Measurements from ENCODE around the gene CCSER2.

- no peak for TF ChIP-seq CTCF (IDR thresholded peaks at IDR 0.05)
- TF ChIP-seq ZFX (IDR thresholded peaks at IDR 0.05; ENCODE audit: borderline replicate concordance) = no peak
These were observed 17.9 kb upstream of the CCSER2 start for GRCh38 chr10:84310470-84310869.
